ENCODE measurements around the gene TNF.

The TNF gene

DNA sequence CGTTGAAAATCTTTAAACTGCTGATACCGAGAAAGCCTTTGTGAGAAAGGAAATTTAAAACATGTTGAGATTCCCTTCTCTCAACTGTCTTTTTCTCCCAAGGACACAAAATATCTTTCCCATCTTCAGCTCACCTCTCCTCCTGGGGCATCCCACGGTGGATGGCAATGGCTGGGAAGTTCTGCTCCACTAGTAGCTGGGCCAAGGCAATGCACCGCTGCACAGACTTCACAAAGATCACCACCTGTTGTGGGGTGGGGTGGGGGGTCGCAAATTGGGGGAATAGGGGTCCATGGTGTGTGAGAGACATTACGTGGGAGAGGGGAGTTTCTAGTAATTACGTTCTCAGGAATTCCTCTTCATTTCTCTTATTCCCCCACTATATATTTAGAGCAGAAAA, 44.2 kb upstream of the TNF start:
- TF ChIP-seq ZFX (IDR thresholded peaks at IDR 0.05), result no peak
- no peak for TF ChIP-seq CTCF (conservative IDR thresholded peaks at IDR 0.05)
- no peak overlapping the region for H3K27ac ChIP-seq

- TF ChIP-seq CTCF (conservative IDR thresholded peaks at IDR 0.05) (no peak), ZFX (IDR thresholded peaks at IDR 0.05) (no peak)
- no peak overlapping the region for H3K27ac ChIP-seq
Observed at GRCh38 chr6:31531771-31532643, 43.4 kb upstream of the TNF start.

GRCh38 chr6:31532644-31533454, 42.5 kb upstream of the TNF start:
- TF ChIP-seq ZFX (IDR thresholded peaks at IDR 0.05) (no peak), CTCF (conservative IDR thresholded peaks at IDR 0.05) (no peak)
- no peak overlapping the region for H3K27ac ChIP-seq

- no peak overlapping the region for H3K27ac ChIP-seq
- TF ChIP-seq CTCF (conservative IDR thresholded peaks at IDR 0.05) (no peak), ZFX (IDR thresholded peaks at IDR 0.05) (no peak)
Observed at GRCh38 chr6:31533455-31533841, 41.9 kb upstream of the TNF start.

GRCh38 chr6:31534011-31534410, 41.4 kb upstream of the TNF start:
- H3K27ac ChIP-seq, result no peak overlapping the region
- no peak for TF ChIP-seq ZFX (IDR thresholded peaks at IDR 0.05)
- no peak for TF ChIP-seq CTCF (conservative IDR thresholded peaks at IDR 0.05)

- TF ChIP-seq ZFX (IDR thresholded peaks at IDR 0.05) (no peak), CTCF (conservative IDR thresholded peaks at IDR 0.05) (no peak)
- H3K27ac ChIP-seq, result no peak overlapping the region
Observed at GRCh38 chr6:31534521-31535040, 40.8 kb upstream of the TNF start.

Measured in C4-2B (cell line).